ENCODE results near the gene PDIK1L.

The PDIK1L gene

GRCh38 chr1:26158271-26158907 is 46.8 kb downstream of the PDIK1L start:
- DNase-seq, result no peak

- no peak for DNase-seq
Measured at GRCh38 chr1:26158908-26159742, 47.5 kb downstream of the PDIK1L start, which contains the start of gene FAM110D. Gene FAM110D, plus strand, starts transcription at chr1:26159079. Its CDS starts 2,213 bp downstream, at chr1:26161292.

DNA sequence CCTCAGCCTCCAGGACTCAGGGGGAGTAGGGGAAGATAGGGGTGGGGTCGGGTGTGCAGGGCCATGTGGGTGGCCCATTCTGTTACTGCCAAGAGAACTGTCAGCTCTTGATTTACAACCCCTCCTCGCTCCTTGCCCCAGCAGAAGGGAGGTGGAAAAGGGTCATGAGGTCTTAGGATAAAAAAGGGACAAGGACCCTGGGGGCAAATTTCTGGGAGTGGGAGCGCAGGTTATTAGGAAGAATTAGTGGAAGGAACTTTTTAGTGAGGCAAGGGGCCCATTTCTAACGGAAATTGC is 48.1 kb downstream of the PDIK1L start:
- no peak for DNase-seq

DNA sequence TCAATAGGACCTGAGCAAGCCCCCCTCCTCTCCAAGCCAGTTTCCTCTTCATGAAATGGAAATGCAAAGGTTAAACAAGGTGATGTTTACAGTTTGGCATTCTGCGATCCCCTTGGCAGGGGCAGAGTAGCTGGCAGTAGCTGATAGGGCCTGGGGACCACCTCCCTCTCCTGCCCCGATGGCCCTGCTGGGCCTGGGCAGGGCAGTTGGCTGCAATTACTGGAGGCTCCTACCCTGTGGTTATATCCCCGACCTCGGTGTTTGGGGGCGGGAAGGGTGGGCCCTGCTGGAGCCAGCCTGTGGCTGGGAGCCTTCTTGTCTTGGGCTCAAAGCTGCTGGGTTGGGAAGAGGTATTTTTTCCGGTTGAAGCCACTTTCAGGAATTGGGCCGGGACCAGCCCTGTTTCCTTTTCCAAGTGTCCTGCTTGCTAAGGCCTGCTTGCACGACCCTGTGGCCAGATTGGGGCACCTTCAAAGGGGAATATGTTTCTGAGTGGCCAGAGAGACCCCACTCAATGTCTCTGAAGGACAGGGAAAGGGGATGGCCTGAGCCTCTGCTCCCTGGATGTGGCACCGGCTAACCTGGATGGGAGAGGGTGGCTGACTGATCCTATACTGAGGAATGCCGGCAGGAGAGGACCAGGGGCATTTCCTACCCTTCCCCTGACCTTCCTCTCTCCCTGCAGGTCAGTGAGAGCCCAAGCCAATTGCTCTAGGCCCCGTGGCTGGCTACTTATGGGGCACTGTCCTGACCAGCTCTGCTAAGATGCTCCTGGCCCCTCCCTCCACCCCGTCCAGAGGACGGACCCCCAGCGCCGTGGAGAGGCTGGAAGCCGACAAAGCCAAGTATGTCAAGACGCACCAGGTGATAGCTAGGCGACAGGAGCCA is 49.1 kb downstream of the PDIK1L start:
- DNase-seq, result no peak

- peak; percentile 32 for DNase-seq
Measured at GRCh38 chr1:26161415-26162219, 50.0 kb downstream of the PDIK1L start.

DNA sequence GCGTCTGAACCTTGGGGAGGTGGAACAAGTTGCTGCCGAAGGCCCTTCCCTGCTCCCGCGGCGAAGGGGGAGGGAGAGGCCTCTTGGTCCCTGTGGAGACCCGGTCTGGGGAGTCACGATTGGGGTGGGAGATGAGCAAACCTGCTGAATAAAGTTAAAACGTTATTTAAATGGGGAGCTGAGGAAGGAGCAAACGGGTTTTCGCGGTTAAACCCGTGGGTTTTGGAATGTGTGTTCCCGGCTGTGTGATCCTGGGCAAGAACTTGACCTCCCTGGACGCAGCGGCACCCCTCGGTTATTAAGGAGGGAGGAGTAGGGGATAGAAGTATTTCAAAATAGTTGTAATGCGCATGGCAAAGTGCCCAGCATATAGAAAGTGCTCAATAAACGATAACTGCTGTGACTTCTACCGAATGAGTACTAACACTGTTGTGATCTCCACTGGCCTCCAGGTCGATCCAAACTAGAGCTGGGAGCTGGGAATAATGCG is 50.6 kb downstream of the PDIK1L start:
- DNase-seq, result no peak

GRCh38 chr1:26163684-26164035 is 52.0 kb downstream of the PDIK1L start:
- no peak for DNase-seq

DNA sequence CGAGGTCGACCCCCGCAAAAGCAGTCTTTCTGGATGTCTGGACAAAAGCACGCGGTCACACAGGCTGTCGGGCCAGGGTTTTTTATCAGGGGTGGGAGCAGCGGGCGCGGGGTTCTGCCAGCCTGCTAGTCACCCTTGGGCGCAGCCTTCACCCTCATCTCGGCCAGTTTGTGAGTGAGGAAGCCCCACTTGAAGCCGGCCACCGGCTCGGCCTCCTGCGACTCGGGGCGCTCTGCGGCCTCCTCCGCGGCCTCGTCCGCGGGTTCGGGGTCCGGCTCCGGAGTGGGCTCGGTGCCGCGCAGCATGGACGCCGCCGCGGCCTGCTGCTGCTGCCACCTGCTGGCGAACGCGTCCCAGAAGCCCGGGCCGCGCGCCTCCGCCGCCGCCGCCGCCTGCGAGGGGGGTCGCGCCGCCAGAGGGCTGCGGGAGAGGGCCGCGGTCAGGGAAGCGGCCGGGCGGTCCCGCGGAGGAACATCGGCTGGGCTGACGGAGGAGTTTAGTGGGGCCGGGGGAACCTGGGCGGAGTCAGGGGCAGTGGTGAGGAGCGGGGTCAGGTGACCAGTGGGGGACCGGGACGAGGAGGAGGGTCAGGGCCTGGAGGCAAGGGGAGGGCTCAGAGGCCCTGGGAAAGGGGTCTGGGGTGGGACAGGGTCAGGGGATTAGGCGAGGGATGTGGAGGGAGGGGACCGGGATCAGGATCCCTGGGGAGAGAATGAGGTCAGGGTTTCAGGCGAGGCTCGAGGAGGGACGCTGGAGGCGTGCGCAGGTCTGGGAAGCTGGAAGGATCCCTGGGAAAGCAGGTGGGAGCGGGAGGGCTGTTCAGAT is 52.6 kb downstream of the PDIK1L start:
- DNase-seq, result no peak

DNA sequence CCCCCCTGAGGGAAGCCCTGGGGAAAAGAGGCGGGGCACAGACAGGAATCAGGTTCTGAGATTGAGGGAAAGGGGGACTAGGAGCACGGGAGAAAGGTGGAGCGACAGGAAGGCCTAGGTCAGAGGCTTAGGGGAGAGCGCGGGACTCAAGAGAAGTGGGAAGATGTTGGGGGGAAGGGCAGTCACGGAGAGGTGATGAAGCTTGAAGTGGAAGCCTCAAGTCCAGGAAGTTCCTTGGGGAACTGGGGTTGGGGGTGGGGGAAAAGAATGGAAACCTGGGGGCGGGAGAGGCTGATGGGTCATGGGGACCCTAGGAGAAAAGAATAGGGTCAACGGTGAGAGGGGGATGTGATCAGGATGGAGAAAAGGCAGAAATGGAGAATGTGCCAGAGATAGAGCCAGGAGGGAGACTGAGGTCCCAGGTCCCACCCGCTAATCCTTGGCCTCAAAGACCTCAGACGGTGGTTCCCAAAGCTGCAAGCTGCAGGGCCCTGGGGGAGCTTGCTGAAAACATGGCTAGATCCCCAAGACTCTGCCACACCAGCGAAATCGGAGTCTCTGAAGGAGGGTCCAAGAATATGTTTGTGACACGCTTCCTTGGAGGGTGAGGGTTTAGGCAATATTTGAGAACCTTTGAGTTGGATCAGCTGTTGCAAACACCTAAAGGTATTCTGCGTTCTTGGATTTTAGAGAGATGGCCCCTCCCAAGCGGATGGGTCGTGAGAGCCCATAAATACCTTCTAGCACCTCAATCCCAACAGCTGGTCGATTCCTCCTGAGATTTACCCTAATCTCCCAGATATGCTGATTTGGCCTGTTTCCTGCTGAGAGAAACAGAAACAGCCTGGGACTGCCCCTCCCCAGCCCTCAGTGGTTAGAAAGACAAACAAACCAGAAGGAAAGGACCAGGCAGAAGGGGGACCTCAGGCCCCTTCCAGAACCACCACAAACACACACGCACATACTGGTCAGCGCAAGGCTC is 53.5 kb downstream of the PDIK1L start:
- no peak for DNase-seq

- no peak for DNase-seq
Measured at GRCh38 chr1:26166719-26167281, 55.2 kb downstream of the PDIK1L start.

GRCh38 chr1:26168410-26169197 is 57.0 kb downstream of the PDIK1L start, which contains the start of gene C1orf232:
Gene C1orf232, minus strand, starts transcription at chr1:26168963. Its CDS starts 464 bp downstream, at chr1:26168499.
- peak; percentile 47 for DNase-seq

- no peak for DNase-seq
Measured at GRCh38 chr1:26169198-26169554, 57.6 kb downstream of the PDIK1L start.

DNA sequence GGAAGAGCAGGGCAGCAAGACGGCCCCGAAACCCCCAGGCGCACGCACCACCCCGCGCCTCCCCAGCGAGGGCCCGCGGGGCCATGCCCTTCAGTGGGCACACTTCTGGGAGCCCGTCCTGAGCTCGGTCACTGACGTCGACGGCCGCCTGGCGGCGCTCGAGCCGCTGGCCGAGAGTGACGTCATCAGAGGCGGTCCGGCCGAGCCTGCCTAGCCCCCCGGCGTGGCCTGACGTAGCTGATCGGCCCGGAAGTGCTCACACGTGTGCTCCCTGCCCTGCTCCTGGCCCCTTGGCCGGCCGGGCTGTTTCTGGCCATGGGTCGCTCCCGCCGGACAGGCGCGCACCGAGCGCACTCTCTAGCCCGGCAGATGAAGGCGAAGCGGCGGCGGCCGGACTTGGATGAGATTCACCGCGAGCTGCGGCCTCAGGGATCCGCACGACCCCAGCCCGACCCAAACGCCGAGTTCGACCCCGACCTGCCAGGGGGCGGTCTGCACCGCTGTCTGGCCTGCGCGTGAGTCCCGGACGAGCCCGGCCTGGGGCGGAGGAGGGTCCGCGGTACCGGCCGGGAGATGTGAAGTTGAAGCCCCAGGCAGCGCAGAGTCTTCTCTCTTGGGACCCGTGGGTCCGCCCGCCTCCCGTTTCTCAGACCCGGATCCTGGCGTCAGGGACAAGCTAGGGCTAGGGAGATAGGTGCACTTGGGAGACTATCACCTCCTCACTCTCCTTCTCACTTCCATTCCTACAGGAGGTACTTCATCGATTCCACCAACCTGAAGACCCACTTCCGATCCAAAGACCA is 58.2 kb downstream of the PDIK1L start, which contains the start of gene ZNF593:
ZNF593 (plus strand) TSS at position 240 of the 803 bp plus-strand sequence; CDS start at position 316, 76 bp downstream.
- peak; percentile 84 for DNase-seq

- no peak for DNase-seq
Measured at GRCh38 chr1:26170472-26170821, 58.8 kb downstream of the PDIK1L start.

GRCh38 chr1:26171084-26172072 is 59.8 kb downstream of the PDIK1L start, which contains the start of gene ZNF593OS:
Gene ZNF593OS, minus strand, starts transcription at chr1:26171832. Its CDS starts 171 bp downstream, at chr1:26171661.
- DNase-seq, result no peak

Measured in NCI-H1436 (cell line).